Measurements from ENCODE around the gene PRPF6.
"Not testable (repeated sequence)": the region's sequence is repeated elsewhere in the genome, so short reads cannot be mapped to it uniquely, and the experiment has no call there.

PRPF6 gene

GRCh38 chr20:63945921-63946920 is 34.7 kb upstream of the PRPF6 start:
- FAIRE-seq, result no peak

DNA sequence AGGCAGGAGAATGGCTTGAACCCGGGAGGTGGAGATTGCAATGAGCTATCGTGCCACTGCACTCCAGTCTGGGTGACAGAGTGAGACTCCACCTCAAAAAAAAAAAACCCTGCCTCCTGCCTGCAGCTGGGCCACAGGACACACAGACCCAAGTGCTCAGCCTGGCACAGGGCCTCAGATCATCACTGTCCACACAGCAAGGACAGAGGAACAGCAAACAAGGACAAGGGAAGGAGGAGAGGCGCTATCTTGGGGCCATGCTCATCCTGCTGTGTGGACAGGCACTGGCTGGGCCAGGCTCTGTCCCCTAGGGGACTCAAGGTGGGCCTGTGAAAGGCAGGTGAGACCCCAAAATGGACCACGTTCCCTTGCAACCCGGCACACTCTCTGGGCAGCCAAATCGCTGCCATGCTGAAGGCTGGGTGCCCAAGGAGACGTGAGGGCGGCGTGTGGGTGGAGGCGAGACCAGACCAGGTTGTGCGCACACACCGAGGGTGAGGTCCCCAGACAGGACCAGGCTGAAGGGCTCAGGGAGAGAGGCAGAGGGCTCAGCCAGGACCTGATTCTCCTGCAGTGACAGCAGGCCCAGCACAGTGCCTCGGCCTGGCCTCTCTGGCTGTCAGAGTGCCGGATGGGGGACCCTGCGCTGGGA is 33.8 kb upstream of the PRPF6 start:
- no peak for FAIRE-seq

DNA sequence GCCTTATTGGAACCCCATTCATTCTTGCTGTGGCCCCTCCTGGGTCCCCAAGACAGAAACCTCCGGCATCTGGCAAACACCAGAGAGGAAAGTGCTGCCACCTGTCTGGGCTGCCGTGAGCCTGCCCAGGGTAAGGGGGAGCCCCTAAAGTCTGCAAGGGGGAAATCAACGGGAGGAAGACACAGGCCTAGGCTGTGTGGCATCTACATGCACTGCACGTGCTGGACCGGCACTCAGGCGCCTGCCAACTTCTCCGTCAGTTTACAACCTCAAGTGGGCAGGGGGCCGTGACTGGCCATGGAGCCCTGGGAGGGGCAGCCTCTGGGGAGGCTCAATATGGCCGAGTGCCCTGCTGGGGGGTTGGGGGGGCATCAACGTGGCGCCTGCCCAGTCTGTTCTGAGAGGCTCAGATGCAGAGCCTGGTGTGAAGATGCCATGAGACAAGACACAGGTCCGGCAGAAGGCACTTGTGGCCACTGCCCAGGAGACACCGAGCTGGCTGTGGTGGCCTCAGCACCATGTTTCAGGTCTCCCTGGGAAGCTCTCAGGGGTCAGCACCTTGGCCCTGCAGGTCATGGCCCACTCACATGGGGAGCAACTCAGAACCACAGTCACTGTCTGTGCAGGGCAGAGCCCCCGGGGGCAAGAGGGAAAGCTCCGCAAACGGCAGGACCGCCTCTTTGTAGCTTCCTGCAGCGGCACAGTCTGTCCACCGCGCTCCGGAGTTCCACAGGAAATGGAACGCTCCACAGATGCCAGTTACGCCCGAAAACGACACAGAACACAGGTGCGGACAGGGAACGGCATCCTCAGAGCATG is 33.1 kb upstream of the PRPF6 start:
- FAIRE-seq, result no peak

GRCh38 chr20:63950701-63951397 is 30.1 kb upstream of the PRPF6 start:
- no peak for FAIRE-seq

DNA sequence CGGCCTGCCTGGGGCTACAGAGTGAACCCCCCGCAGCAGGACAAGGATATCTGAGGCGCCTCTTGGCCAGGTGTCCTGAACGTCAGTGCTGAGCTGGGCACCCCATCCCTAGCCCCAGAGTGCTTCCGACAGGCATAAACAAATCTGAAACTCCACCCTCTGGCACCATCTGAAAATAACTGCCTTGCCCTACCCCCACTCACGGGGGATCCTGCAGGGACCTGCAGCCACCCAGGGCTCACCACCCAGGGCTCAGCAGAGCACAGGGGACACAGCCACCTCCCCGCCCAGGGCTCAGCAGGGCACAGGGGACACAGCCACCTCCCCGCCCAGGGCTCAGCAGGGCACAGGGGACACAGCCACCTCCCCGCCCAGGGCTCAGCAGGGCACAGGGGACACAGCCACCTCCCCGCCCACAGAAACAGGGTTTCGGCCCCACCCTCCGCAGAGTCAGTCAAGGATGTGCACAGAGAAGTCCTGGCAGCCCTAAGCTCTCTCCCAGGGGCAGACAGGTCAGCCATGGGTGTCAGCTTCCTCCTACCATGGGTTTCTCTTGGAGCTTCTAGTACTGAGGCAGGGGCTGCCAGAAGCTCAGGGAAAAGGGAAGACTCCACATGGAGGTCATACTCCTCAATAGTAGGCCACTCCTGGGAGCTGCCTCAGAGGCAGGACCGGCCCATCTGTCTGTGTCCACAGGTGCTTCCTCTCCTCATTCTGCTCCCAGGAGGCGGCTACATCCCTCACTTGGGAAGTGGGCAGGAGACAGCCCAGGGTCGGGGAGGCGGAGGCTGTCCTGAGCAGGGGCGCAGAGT is 29.3 kb upstream of the PRPF6 start:
- FAIRE-seq, result no peak

GRCh38 chr20:63952210-63952535 is 28.8 kb upstream of the PRPF6 start:
- no peak for FAIRE-seq

- no peak for FAIRE-seq
Measured at GRCh38 chr20:63952769-63953168, 28.2 kb upstream of the PRPF6 start.

DNA sequence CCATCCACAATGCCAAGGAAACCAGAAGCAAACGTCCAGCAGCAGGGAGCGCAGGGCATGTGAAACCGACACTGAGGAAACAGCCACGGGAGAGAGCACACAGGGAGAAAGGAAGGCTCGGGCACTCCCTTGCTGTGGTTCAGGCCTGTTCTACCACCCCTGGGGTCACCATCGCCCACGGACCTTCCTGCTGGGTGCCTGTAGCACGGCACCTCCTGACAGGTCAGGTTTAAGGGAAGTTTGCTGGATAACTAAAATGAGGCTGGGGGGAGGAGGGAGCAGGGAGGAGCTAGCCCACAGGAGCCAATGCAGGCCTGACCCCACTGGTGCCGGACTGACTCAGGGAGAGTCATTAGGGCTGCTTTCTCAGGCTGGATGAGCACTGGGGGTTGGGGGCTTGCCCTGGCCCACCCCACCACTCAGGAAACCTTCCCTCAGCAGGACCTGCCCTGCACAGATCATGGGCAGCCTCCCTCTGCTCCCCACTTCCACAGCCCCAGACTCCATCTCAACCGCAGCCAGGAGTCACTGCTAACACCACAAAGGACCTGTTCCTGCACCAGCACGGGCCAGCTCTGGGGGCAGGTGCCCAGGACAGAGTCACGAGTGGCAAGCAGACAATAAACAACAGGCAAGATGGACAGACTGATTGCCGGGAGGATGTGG is 27.0 kb upstream of the PRPF6 start:
- FAIRE-seq, result no peak

- FAIRE-seq, result no peak
Measured at GRCh38 chr20:63955281-63955826, 25.6 kb upstream of the PRPF6 start.

GRCh38 chr20:63955827-63956663 is 24.9 kb upstream of the PRPF6 start, which contains the start of gene UCKL1:
Gene UCKL1, minus strand, starts transcription at chr20:63956416. Its CDS starts 44 bp downstream, at chr20:63956372.
- FAIRE-seq, result peak; percentile 14

GRCh38 chr20:63956664-63957003 is 24.3 kb upstream of the PRPF6 start:
- FAIRE-seq, result no peak

DNA sequence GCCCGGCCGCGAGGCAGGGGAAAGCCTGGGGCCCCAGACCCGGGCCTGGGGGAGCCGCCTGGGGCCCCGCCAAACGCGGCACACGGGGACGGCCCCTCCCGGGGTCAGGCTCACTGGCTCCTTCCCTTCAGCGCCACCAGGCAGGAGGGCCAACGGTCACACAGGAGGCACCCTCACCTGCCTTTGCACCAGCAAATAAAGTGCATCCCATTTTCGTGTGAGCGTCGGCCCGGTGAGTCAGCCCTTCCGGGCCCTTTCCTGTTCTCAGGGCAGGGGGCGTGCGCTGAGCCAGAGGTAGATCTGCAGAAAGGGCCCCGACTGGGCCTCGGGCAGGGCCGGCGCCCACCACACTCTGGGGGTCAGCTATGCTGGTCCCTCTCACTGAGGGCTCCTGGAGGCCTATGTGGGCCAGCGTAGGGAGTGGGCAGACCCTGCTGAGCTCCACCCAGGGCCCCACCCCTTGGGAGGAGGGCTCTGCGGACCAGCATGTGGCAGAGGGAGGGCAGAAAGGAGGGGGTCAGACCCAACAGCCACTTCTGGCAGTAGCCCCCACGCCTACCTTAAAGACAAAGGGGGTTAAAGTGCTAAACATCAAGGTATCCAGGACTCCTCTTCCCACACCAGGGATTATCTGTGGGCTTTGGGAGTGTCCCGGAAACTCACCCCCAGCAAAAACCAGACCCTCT is 23.8 kb upstream of the PRPF6 start:
- FAIRE-seq, result no peak

DNA sequence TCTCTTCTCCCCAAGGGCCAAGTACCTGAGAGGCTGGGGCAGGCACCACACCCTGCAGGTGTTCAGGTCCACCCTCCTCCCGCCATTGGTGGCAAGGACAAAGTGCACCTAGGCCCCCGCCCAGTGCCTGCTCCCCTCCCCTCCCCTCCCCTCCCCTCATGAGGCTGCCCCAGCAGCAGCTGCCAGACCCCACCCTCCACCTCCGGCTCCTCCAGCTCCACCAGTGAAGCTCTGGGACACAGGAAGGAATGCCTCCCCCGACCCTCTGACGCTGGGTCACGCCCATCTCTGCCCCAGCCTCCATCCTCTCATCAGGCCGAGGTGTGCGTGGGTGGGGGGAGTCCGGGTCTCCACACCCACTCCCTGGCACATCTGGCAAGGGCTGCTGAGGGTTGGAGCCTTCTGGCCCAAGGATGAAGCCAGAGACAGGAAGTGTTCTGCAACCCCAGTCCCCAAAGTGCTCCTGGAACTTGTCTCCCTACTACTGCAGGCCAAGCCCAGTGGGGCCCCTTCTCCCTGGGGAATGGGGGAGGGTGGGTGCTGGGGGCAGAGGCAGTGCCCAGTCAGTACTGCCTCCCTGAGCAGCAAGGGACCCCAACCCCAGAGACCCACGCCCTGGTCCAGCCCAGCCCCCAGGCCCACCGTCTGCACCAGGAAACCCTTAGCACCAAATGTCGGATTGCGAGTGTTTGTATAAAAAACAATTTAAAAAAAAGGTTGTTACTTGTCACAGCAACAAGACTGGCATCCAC is 23.1 kb upstream of the PRPF6 start:
- FAIRE-seq, result no peak

DNA sequence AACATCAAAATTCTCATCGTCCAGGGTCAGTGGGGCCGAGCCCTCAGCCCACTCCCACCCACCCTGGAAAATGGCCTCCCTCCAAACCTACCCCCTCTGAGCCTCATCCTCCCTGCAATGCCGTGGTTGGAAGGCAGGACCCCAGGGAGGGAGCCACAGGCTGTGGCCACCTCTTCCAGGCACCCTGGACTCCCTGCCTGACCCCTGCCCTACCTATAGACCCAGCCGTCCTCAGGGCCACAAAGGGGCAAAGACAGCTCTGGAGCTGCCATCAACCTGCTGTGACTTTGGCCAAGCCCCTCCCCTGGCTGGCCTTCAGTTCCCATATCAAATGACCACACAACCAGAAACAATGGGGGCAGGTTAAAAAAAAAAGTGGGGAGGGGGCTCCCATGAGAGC is 22.5 kb upstream of the PRPF6 start:
- no peak for FAIRE-seq

DNA sequence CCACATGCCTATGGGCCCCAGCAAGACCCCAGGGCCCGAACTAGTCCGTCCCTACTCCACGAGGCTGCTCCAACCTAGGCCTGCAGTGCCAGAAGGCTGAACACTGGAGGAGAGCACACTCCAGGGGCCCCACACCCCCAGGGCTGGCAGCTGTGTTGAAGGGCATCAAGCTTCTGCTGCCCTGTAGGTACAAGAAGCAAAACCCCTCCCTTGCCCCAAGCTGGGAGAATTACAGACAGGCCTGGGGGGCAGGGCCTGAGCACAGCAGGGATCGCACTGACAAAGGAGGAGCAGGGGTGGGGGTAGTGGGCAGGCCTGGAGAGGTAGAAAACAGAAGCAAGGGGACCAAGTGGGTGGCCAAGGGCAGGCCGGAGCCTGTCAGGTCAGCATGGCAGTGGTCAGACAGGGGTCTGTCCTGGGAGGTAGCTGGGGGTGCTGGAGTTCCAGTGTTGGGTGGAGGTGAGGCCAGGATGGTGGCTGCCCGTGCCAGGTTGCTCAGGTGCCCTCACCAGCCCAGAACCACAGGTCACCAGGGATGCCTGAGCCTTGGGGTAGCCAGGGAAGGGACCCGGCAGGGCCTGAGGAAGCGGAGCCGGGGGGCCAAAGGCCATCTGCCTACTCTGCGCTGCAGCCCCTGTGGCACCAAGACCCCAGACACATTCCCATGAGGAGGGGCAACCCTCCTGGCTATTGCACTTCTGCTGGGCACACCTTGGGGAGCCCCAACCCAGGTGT is 21.8 kb upstream of the PRPF6 start:
- no peak for FAIRE-seq

DNA sequence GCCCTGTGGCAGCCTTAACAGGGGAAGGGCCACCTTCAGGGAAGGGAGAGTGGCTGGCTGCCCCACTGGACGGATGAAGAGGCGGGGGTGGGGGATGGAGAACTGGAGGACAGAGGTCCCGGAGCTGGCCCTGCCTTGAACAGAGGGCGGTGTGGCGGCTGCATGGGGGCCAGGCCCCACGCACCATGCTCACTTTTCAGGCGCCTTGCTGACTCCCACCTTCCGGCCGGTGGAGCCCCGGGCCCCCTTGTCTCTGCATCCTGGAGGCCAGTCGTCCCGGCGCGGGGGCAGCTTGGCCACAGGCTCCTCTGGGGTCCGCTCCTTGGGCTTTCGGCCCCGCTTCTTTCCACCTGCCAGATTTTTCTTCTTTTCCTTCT is 21.2 kb upstream of the PRPF6 start:
- no peak for FAIRE-seq

- FAIRE-seq, result not testable (repeated sequence)
Measured at GRCh38 chr20:63960654-63961621, 20.0 kb upstream of the PRPF6 start.

All from colon (tissue), 2 donors.